OCI-LY7 (cell line): Measurements from ENCODE around the gene PLA2R1.

Experiments used
- EZH2phosphoT487 ChIP-seq: fragments of 200-600 bp; sonication (generic); IDR thresholded peaks from 2 replicates; pipeline ENCODE4 v1.6.1; 2018; ENCODE audit warnings: low read depth, borderline replicate concordance, mild to moderate bottlenecking, mixed run types, antibody characterized with exemption, low read length, moderate library complexity, mixed read lengths
- TF ChIP-seq, protein P1 (sequence below): fragments of 200-600 bp; sonication (generic); conservative IDR thresholded peaks from 2 replicates; pipeline ENCODE4 v1.5.1; 2014; ENCODE audit warnings: mild to moderate bottlenecking, antibody characterized with exemption, low read length, moderate library complexity, mixed read lengths

DNA sequence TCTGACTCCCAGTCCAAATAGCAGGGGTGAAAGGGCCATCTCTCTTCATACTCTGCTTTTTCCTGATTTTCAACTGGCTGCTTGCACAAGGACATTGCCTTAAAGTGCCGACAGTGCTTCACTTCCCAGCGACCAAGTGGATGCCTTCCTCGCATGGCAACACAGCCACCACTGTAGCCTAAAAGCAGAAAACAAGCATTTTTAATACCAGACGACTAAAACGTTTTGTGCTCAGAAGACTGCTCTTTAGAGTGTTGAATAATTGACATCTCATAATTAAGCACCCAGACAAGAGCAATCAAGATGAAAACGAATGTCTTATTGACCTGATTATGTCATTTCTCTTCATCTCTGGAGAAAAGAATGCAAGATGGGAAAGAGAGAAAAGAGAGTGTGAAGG, 75.2 kb downstream of the PLA2R1 start:
- TF ChIP-seq, protein P1, sequence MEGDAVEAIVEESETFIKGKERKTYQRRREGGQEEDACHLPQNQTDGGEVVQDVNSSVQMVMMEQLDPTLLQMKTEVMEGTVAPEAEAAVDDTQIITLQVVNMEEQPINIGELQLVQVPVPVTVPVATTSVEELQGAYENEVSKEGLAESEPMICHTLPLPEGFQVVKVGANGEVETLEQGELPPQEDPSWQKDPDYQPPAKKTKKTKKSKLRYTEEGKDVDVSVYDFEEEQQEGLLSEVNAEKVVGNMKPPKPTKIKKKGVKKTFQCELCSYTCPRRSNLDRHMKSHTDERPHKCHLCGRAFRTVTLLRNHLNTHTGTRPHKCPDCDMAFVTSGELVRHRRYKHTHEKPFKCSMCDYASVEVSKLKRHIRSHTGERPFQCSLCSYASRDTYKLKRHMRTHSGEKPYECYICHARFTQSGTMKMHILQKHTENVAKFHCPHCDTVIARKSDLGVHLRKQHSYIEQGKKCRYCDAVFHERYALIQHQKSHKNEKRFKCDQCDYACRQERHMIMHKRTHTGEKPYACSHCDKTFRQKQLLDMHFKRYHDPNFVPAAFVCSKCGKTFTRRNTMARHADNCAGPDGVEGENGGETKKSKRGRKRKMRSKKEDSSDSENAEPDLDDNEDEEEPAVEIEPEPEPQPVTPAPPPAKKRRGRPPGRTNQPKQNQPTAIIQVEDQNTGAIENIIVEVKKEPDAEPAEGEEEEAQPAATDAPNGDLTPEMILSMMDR: no peak
- no peak for TF ChIP-seq EZH2phosphoT487
